Measurements from ENCODE around the gene ERGIC1. TPM values are rescaled to one million over a fixed set of nuclear protein-coding genes. Genes with fewer than 3 reads are reported as not detected.

The ERGIC1 gene
- total RNA-seq, 2 donors from 2014 or later, result 173 to 191 TPM

DNA sequence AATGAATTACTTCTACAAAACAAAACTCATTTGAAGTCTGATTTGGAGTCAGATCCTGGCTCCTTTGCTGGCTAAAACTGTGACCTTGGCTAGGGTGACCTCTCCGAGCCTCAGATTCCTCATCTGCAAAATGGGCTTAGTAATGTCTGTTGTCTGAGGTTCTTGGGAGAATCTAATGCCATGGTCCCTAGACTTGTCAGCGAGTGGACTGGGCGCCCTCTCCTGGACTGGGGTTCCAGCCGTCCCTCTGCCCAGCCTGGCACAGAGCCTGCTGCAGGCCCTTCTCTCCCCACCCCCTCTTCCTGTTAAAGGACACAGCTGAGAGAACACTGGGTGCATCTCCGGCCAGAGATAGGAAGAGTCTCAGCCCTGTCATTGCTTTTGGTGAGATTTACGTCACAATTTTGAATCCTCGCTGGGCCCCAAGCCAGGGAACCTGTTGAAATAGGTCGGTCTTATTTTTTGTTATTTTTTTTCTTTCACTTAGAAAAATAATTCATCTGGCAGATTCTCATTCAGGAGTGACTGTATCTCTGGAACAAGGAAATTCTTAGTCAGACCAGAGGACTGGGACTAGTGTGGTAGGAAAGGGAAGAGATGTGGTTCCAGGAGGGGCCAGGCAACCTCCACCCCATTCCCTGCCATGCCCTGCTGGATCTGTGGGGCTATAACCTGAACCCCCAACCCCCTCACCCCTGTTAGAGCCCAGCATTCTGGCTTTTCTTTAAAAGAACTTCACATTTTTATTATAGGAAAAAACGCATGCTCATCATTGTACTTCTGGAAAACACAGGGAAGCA is 77.0 kb downstream of the ERGIC1 start:
- no peak overlapping the region for H3K9ac ChIP-seq (ENCODE audit: low read depth in 2 of 2, low read length in 2 of 2)

DNA sequence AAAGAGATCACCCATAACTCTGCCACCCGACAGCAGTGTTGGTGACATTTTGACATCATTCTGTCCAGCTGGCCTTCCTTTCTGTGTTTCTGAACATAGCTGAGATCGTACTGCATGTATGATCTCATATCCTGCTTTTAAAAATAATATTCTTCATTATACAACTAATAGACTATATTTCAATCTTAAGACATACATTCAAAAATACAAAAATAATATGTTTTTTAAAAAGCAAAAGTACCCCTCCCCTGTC is 77.5 kb downstream of the ERGIC1 start:
- no peak overlapping the region for H3K27ac ChIP-seq
- intact Hi-C loops (cut with DNase I), result no loop called here

More for the DNA sequence above, 77.0 kb downstream of the ERGIC1 start:
- intact Hi-C loops (cut with DNase I), result no loop called here
- TF ChIP-seq, protein P1, sequence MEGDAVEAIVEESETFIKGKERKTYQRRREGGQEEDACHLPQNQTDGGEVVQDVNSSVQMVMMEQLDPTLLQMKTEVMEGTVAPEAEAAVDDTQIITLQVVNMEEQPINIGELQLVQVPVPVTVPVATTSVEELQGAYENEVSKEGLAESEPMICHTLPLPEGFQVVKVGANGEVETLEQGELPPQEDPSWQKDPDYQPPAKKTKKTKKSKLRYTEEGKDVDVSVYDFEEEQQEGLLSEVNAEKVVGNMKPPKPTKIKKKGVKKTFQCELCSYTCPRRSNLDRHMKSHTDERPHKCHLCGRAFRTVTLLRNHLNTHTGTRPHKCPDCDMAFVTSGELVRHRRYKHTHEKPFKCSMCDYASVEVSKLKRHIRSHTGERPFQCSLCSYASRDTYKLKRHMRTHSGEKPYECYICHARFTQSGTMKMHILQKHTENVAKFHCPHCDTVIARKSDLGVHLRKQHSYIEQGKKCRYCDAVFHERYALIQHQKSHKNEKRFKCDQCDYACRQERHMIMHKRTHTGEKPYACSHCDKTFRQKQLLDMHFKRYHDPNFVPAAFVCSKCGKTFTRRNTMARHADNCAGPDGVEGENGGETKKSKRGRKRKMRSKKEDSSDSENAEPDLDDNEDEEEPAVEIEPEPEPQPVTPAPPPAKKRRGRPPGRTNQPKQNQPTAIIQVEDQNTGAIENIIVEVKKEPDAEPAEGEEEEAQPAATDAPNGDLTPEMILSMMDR (IDR thresholded peaks at IDR 0.05), result peak; percentile 11
- Histone ChIP-seq H3K36me3 (peaks cover 11% of the 10 kb centered on the region), H3K4me1 (no peaks in the 10 kb centered on the region), H3K27ac (no peak overlapping the region), H3K4me3 (no peak overlapping the region), H3K9me3 (no peaks in the 10 kb centered on the region), H3K27me3 (no peaks in the 10 kb centered on the region)
- peak; percentile 50 for DNase-seq

DNA sequence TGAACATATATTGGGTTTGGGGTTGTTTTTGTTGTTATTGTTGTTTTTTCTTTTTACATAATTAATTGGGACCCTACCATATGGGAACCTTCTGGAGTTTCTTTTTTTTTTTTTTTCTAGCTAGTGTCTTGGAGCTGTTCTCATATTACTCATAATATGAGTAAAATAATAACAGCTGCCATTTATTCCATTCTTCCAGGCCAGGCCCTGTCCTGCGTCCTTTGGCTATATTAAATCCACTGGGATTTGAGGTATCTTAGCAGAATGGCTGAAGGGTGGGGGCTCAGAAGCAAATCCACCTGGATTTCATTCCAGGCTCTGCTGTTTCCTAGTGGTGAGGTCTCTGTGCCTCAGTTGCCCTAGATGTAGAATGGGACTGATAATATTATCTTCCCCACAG is 77.9 kb downstream of the ERGIC1 start:
- TF ChIP-seq, protein P1 (IDR thresholded peaks at IDR 0.05), result no peak
- Histone ChIP-seq H3K36me3 (peaks cover 11% of the 10 kb centered on the region), H3K27ac (no peak overlapping the region), H3K9me3 (no peaks in the 10 kb centered on the region), H3K9ac (ENCODE audit: low read depth in 2 of 2, low read length in 2 of 2) (no peak overlapping the region), H3K4me1 (no peaks in the 10 kb centered on the region), H3K4me3 (no peak overlapping the region), H3K27me3 (no peaks in the 10 kb centered on the region)
- intact Hi-C loops (cut with DNase I), result no loop called here
- DNase-seq, result no peak

More for the DNA sequence above, 77.5 kb downstream of the ERGIC1 start:
- TF ChIP-seq, protein P1 (IDR thresholded peaks at IDR 0.05), result no peak
- Histone ChIP-seq H3K4me1 (no peaks in the 10 kb centered on the region), H3K27me3 (no peaks in the 10 kb centered on the region), H3K9ac (ENCODE audit: low read depth in 2 of 2, low read length in 2 of 2) (no peak overlapping the region), H3K4me3 (no peak overlapping the region), H3K9me3 (no peaks in the 10 kb centered on the region), H3K36me3 (peaks cover 11% of the 10 kb centered on the region)
- no peak for DNase-seq

DNA sequence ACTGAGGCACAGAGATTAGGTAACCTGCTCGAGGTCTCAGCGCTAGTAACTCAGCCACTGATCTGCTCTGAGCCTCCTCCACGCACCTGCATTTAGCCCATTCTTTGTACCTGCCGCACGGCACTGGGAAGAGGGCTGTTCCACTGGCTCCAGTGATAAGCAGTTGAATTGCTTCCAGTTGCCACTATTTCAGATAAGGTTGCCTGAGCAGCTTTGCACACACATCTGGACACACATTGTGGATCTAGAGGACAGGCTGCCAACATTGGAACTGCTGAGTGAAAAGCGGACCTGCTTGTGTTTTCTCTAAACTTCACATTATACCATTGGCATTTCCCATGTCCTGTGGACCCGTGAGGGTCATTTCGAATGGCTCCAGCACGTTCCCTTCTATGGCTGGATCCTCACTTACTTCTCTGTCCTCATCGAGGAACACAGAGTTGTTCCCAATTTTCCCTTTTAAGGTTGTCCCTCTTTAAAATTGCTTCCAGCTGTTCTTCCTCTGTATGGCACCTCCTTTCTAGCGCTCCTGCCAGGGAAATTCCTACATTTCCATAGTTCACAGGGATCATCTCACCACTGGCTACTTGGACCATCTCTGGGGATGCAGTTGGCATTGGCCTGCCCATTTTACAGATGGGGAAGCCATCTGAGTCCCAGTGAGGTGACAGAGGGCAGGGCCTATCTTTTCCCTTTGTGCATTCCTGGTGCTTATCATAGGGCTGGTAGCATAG is 79.2 kb downstream of the ERGIC1 start:
- H3K4me1 ChIP-seq, result no peaks in the 10 kb centered on the region
- no peak overlapping the region for H3K27ac ChIP-seq
- no peaks in the 10 kb centered on the region for H3K27me3 ChIP-seq
- H3K9ac ChIP-seq (ENCODE audit: low read depth in 2 of 2, low read length in 2 of 2), result no peak overlapping the region
- TF ChIP-seq, protein P1 (IDR thresholded peaks at IDR 0.05), result no peak
- H3K4me3 ChIP-seq, result no peak overlapping the region
- H3K36me3 ChIP-seq, result peaks cover 11% of the 10 kb centered on the region
- no peaks in the 10 kb centered on the region for H3K9me3 ChIP-seq
- DNase-seq, result no peak
- intact Hi-C loops (cut with DNase I), result no loop called here

DNA sequence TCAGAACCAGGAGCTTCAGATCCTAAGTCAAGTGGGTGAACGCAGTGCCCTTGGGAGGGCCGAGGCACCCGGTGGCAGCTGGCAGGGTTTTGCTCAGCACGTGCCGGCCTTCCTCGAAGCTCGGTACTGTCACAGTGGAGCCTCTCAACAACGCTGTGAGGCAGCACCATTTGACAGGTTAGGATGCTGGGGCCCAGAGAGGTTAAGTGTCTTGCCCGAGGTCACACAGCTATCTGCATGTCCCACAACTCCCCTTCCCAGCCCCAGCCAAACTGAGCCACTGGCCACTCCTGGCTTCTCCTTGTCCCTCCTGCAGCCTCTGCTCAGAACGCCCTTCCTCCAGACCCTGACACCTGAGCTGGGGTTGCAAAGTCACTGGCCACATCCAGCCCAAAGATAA is 81.5 kb downstream of the ERGIC1 start:
- Histone ChIP-seq H3K4me3 (no peak overlapping the region), H3K27me3 (no peaks in the 10 kb centered on the region), H3K4me1 (no peaks in the 10 kb centered on the region), H3K9me3 (no peaks in the 10 kb centered on the region), H3K36me3 (peaks cover 5% of the 10 kb centered on the region), H3K9ac (ENCODE audit: low read depth in 2 of 2, low read length in 2 of 2) (no peak overlapping the region), H3K27ac (no peak overlapping the region)
- no peak for DNase-seq
- intact Hi-C loops (cut with DNase I), result no loop called here
- TF ChIP-seq, protein P1 (IDR thresholded peaks at IDR 0.05), result no peak
